Hepatocyte (in vitro differentiated cells): Measurements from ENCODE around the gene NOTCH4. TPM values are rescaled to one million over a fixed set of nuclear protein-coding genes. Genes with fewer than 3 reads are reported as not detected.

Experiments
- DNase-seq: peaks from one replicate; pipeline ENCODE4 v3.0.0-alpha.2; 2016; ENCODE audit warnings: low spot score
- H2AFZ ChIP-seq: fragments of 200-600 bp; sonication (generic); 2 replicates; pipeline ENCODE4 v1.6.0; 2016; ENCODE audit warnings: antibody characterized with exemption, mild to moderate bottlenecking
- H3K27ac ChIP-seq: fragments of 200-600 bp; sonication (generic); 2 replicates; pipeline ENCODE4 v1.5.1; 2016; ENCODE audit warnings: mild to moderate bottlenecking
- H3K27me3 ChIP-seq: fragments of 200-600 bp; sonication (generic); 2 replicates; pipeline ENCODE4 v1.6.1; 2016
- H3K36me3 ChIP-seq: fragments of 200-600 bp; sonication (generic); replicated peaks from 2 replicates; pipeline ENCODE4 v1.5.1; 2016; ENCODE audit warnings: low read depth; ENCODE audit not compliant: insufficient read depth
- H3K4me1 ChIP-seq: fragments of 200-600 bp; sonication (generic); 2 replicates; pipeline ENCODE4 v1.5.1; 2016; ENCODE audit warnings: mild to moderate bottlenecking, moderate library complexity; ENCODE audit not compliant: insufficient read depth
- H3K4me2 ChIP-seq: fragments of 200-600 bp; sonication (generic); 2 replicates; pipeline ENCODE4 v1.6.0; 2016
- H3K4me3 ChIP-seq: fragments of 200-600 bp; sonication (generic); 2 replicates; pipeline ENCODE4 v1.5.1; 2016; ENCODE audit warnings: mild to moderate bottlenecking
- H3K79me2 ChIP-seq: fragments of 200-600 bp; sonication (generic); 2 replicates; pipeline ENCODE4 v1.6.0; 2017; ENCODE audit warnings: mild to moderate bottlenecking
- H3K9me2 ChIP-seq: fragments of 200-600 bp; sonication (generic); replicated peaks from 2 replicates; pipeline ENCODE4 v1.6.0; 2017; ENCODE audit warnings: mild to moderate bottlenecking; ENCODE audit not compliant: insufficient read depth
- H3K9me3 ChIP-seq: fragments of 200-600 bp; sonication (generic); 2 replicates; pipeline ENCODE4 v1.5.1; 2016; ENCODE audit warnings: low read depth, mild to moderate bottlenecking
- H4K20me1 ChIP-seq: fragments of 200-600 bp; sonication (generic); 2 replicates; pipeline ENCODE4 v1.6.0; 2016; ENCODE audit warnings: mild to moderate bottlenecking; ENCODE audit not compliant: insufficient read depth, poor library complexity, severe bottlenecking
- EZH2 ChIP-seq: fragments of 200-600 bp; sonication (generic); IDR thresholded peaks from 2 replicates; pipeline ENCODE4 v1.6.1; 2016; ENCODE audit warnings: antibody characterized with exemption, mild to moderate bottlenecking, borderline replicate concordance
- EZH2phosphoT487 ChIP-seq: fragments of 200-600 bp; sonication (generic); IDR thresholded peaks from one replicate; pipeline ENCODE4 v1.6.1; 2018; ENCODE audit warnings: antibody characterized with exemption, mild to moderate bottlenecking, low read depth, moderate library complexity; ENCODE audit not compliant: unreplicated experiment, severe bottlenecking
- WGBS: methylation state at CpG from one replicate; pipeline ENCODE4 v1.1.6; 2016; ENCODE audit warnings: low lambda C conversion rate; ENCODE audit errors: missing lambda C conversion rate; 5-methylcytosine and 5-hydroxymethylcytosine counted together
- polyA plus RNA-seq: library from polyadenylated mRNA; unstranded; fragments of >200 nt; fragmentation: Nextera tagmentation; extraction: Ambion mirVana; gene quantifications from 2 replicates; pipeline ENCODE4 v1.2.1, GENCODE V29; 2016
- total RNA-seq: library from RNA; depleted of rRNA; stranded (reverse); fragments of >200 nt; gene quantifications from 2 replicates; pipeline ENCODE4 v1.2.3, GENCODE V29; 2014
- TF ChIP-seq, protein P1 (sequence below): fragments of 200-600 bp; sonication (generic); IDR thresholded peaks from 2 replicates; pipeline ENCODE4 v1.5.1; 2016; ENCODE audit warnings: antibody characterized with exemption, mild to moderate bottlenecking; ENCODE audit not compliant: poor library complexity

Gene NOTCH4
- total and polyA plus RNA-seq, 2 experiments from 2014 or later = 2.7 to 3.6 TPM

DNA sequence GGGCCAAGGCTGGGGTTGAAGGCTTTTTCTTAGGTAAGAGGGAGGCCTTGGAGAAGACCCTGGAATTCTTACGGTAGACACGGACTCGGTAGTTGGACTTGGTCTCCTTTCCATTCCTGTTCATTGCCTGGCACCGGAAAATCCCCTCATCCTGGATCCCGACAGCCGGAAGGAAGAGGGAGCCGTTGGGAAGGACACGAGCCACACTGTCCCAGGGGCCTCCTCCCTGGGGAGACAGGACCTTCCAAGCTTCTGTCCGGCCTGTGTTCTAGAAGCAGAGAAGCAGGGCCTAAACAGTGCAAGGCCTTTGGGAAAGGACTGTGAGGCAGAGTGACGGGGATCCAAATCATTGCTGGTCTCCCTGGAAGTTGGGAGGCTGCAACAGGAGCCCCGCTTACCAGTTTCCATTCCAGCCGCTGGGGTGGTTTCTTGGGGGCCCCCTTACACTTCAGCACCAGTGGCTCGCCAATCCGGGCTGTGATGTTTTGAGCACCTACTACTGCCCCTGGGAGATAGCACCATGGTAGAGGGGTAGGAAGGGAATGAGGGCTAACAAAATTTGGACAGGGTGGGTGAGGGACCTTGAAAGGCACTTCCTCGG lies 40.3 kb downstream of the NOTCH4 start:
- no peaks in the 10 kb centered on the region for H3K36me3 ChIP-seq
- H3K4me3 ChIP-seq = no peak overlapping the region
- no peak for DNase-seq
- H2AFZ ChIP-seq = no peak overlapping the region
- H3K9me2 ChIP-seq = no peaks in the 10 kb centered on the region
- no peaks in the 10 kb centered on the region for H3K9me3 ChIP-seq
- 87% methylated on average over 15 of the region's 15 CpGs for WGBS
- H3K27me3 ChIP-seq = no peaks in the 10 kb centered on the region
- peaks cover 33% of the 10 kb centered on the region for H3K79me2 ChIP-seq
- TF ChIP-seq, protein P1, sequence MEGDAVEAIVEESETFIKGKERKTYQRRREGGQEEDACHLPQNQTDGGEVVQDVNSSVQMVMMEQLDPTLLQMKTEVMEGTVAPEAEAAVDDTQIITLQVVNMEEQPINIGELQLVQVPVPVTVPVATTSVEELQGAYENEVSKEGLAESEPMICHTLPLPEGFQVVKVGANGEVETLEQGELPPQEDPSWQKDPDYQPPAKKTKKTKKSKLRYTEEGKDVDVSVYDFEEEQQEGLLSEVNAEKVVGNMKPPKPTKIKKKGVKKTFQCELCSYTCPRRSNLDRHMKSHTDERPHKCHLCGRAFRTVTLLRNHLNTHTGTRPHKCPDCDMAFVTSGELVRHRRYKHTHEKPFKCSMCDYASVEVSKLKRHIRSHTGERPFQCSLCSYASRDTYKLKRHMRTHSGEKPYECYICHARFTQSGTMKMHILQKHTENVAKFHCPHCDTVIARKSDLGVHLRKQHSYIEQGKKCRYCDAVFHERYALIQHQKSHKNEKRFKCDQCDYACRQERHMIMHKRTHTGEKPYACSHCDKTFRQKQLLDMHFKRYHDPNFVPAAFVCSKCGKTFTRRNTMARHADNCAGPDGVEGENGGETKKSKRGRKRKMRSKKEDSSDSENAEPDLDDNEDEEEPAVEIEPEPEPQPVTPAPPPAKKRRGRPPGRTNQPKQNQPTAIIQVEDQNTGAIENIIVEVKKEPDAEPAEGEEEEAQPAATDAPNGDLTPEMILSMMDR = no peak
- TF ChIP-seq EZH2 = no peak
- H3K4me2 ChIP-seq = no peak overlapping the region
- H4K20me1 ChIP-seq = no peaks in the 10 kb centered on the region
- no peak overlapping the region for H3K27ac ChIP-seq
- peaks cover 24% of the 10 kb centered on the region for H3K4me1 ChIP-seq

DNA sequence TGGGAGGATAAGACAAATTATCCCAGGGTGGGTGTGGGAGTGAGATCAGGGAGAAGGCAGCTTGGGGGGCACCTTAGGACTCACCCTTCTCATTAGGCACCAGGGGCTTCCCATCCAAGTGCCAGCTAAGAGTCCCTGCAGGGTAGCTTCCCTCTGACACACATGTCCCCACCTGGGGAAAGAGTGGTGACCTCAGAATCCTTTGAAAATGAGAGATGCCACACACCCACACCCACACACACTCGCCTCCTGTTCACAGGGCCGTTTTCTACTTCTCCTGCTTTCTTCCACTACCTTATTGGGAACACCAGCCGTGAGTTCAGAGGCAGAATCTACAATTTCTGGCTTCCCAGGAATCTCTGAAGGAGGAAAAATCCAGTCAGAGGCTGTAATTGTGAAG lies 40.8 kb downstream of the NOTCH4 start:
- no peaks in the 10 kb centered on the region for H4K20me1 ChIP-seq
- H3K27me3 ChIP-seq = no peaks in the 10 kb centered on the region
- WGBS = 97% methylated on average over 3 of the region's 3 CpGs
- DNase-seq = no peak
- TF ChIP-seq, protein P1 = no peak
- TF ChIP-seq EZH2 = no peak
- no peak for TF ChIP-seq EZH2phosphoT487
- no peak overlapping the region for H2AFZ ChIP-seq
- no peaks in the 10 kb centered on the region for H3K9me3 ChIP-seq
- no peaks in the 10 kb centered on the region for H3K9me2 ChIP-seq
- H3K4me2 ChIP-seq = no peak overlapping the region
- peaks cover 28% of the 10 kb centered on the region for H3K79me2 ChIP-seq
- no peak overlapping the region for H3K27ac ChIP-seq
- H3K4me3 ChIP-seq = no peak overlapping the region
- H3K4me1 ChIP-seq = peaks cover 24% of the 10 kb centered on the region
- H3K36me3 ChIP-seq = no peaks in the 10 kb centered on the region

DNA sequence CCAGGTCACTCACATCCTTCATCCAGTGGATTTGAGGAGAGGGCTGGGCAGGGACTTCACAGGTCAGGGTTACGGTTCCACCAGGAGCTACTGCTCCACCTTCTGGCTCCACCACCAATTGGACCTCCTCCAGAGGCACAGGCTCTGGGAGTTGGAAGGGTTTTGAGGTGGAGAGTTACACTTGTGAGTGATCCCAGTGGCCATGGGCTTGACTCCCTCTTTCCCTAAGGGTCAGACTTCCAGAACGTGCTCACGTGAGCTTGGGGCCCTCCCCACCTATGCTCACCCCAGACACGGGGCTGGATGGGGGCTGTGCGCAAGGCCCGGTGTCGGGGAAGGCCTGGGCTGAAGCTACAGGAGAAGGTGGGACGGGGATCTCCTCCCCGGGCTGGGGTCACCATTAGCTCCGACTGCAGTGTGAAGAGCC lies 41.3 kb downstream of the NOTCH4 start:
- H3K4me2 ChIP-seq = no peak overlapping the region
- no peak overlapping the region for H3K27ac ChIP-seq
- no peaks in the 10 kb centered on the region for H3K36me3 ChIP-seq
- H3K79me2 ChIP-seq = peaks cover 23% of the 10 kb centered on the region
- WGBS = 95% methylated on average over 10 of the region's 10 CpGs
- H3K4me3 ChIP-seq = no peak overlapping the region
- no peak overlapping the region for H2AFZ ChIP-seq
- no peaks in the 10 kb centered on the region for H4K20me1 ChIP-seq
- H3K27me3 ChIP-seq = no peaks in the 10 kb centered on the region
- TF ChIP-seq EZH2phosphoT487 (no peak), EZH2 (no peak)
- TF ChIP-seq, protein P1 = no peak
- H3K4me1 ChIP-seq = peaks cover 24% of the 10 kb centered on the region
- no peaks in the 10 kb centered on the region for H3K9me2 ChIP-seq
- no peak for DNase-seq
- no peaks in the 10 kb centered on the region for H3K9me3 ChIP-seq
